Measurements from ENCODE around the gene SLC16A1. TPM values are rescaled to one million over a fixed set of nuclear protein-coding genes. Genes with fewer than 3 reads are reported as not detected.

SLC16A1 gene
- total and polyA plus RNA-seq, 2 experiments from 2014 or later, result 97.5 to 178 TPM

DNA sequence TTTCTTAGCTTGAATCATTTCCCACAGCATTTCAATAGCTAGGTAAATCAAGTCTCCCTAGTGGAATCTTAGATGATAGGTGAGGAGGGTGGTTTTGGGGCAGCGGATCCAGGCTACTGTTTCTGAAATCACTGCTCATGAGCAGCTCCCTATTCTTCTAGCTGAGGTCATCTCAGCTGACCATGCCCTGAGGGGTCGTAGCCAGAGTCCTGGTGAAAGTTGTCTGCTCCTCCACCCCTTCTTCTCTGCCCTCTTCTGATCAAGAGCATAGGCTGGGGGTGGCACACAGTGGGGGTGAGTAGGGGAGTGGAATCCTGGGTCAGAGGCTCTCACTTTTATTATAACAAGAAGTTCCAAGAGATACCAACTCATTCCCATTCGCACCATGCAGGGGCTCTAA is 76.2 kb downstream of the SLC16A1 start:
- Histone ChIP-seq H3K4me1 (ENCODE audit: insufficient read depth) (peaks cover 17% of the 10 kb centered on the region), H3K9me2 (ENCODE audit: insufficient read depth) (no peaks in the 10 kb centered on the region), H3K4me3 (no peak overlapping the region), H3K4me2 (ENCODE audit: unreplicated experiment) (no peak overlapping the region), H4K20me1 (ENCODE audit: insufficient read depth) (no peaks in the 10 kb centered on the region), H3K79me2 (ENCODE audit: insufficient read depth) (no peaks in the 10 kb centered on the region), H3K27me3 (replicated peaks; ENCODE audit: insufficient read depth) (no peaks in the 10 kb centered on the region), H3F3A (ENCODE audit: insufficient read depth) (peaks cover 13% of the 10 kb centered on the region; the same call in 1 of the 2 replicates), H3K9me3 (ENCODE audit: low read depth) (no peaks in the 10 kb centered on the region), H2AFZ (no peak overlapping the region), H3K9ac (no peak overlapping the region), H3K36me3 (ENCODE audit: low read depth) (no peaks in the 10 kb centered on the region), H3K27ac (no peak overlapping the region)
- DNase-seq, result no peak
- no peak for TF ChIP-seq EZH2 (IDR thresholded peaks at IDR 0.05; ENCODE audit: insufficient read depth, poor library complexity, severe bottlenecking)
- TF ChIP-seq EZH2phosphoT487 (IDR thresholded peaks at IDR 0.05; ENCODE audit: insufficient read depth, low read depth), result no peak
- 81 to 91% methylated on average over 3 of the region's 3 CpGs for WGBS, 2 experiments (ENCODE audit: low coverage in 1 of 2, low lambda C conversion rate in 2 of 2, missing lambda C conversion rate in 2 of 2)
- in situ Hi-C loops (cut with MboI), result loop anchor here (10.0 kb wide), 1 partner anchor 165 kb away; no protein-coding TSS in a partner anchor

DNA sequence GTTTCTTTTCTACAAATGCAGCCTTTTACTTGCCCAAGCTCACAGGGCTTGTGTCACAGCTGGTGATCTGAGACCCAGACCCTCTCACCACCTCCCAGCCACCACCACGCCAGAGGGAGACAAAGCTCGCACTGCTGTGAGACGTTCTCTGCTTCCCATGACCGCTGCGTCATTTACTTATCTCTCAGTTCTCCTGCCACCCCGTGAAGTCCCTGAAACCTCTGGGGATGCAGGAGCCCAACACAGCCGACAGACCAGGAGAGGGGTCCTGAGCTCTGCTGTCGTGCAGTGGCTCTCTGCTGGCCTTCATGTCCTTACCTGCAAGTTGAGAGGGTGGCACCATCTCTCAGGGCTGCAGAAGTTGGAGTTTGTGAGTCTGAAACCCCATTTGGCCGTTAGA is 77.7 kb downstream of the SLC16A1 start:
- peaks cover 17% of the 10 kb centered on the region for H3K4me1 ChIP-seq (ENCODE audit: insufficient read depth)
- in situ Hi-C loops (cut with MboI), result no loop called here

GRCh38 chr1:112877750-112878149 is 78.2 kb downstream of the SLC16A1 start:
- no peak overlapping the region for H3K27ac ChIP-seq
- H3K4me1 ChIP-seq (ENCODE audit: insufficient read depth), result peaks cover 16% of the 10 kb centered on the region
- DNase-seq, result peak; percentile 11
- no peak overlapping the region for H3K4me3 ChIP-seq
- H3K4me2 ChIP-seq (ENCODE audit: unreplicated experiment), result no peak overlapping the region
- no peak overlapping the region for H2AFZ ChIP-seq
- in situ Hi-C loops (cut with MboI), result no loop called here
- H3K9me2 ChIP-seq (ENCODE audit: insufficient read depth), result no peaks in the 10 kb centered on the region
- H3F3A ChIP-seq (ENCODE audit: insufficient read depth), result peaks cover 19% of the 10 kb centered on the region; the same call in 1 of the 2 replicates
- no peaks in the 10 kb centered on the region for H3K79me2 ChIP-seq (ENCODE audit: insufficient read depth)
- 25 to 33% methylated on average over 2 of the region's 2 CpGs for WGBS, 2 experiments (ENCODE audit: low coverage in 1 of 2, low lambda C conversion rate in 2 of 2, missing lambda C conversion rate in 2 of 2)
- H4K20me1 ChIP-seq (ENCODE audit: insufficient read depth), result no peaks in the 10 kb centered on the region
- TF ChIP-seq EZH2phosphoT487 (IDR thresholded peaks at IDR 0.05; ENCODE audit: insufficient read depth, low read depth) (no peak), EZH2 (IDR thresholded peaks at IDR 0.05; ENCODE audit: insufficient read depth, poor library complexity, severe bottlenecking) (no peak)
- no peaks in the 10 kb centered on the region for H3K27me3 ChIP-seq (replicated peaks; ENCODE audit: insufficient read depth)
- H3K36me3 ChIP-seq (ENCODE audit: low read depth), result no peaks in the 10 kb centered on the region
- H3K9me3 ChIP-seq (ENCODE audit: low read depth), result no peaks in the 10 kb centered on the region
- no peak overlapping the region for H3K9ac ChIP-seq

More for the DNA sequence above, 77.7 kb downstream of the SLC16A1 start:
- Histone ChIP-seq H3K27me3 (replicated peaks; ENCODE audit: insufficient read depth) (no peaks in the 10 kb centered on the region), H4K20me1 (ENCODE audit: insufficient read depth) (no peaks in the 10 kb centered on the region), H3K36me3 (ENCODE audit: low read depth) (no peaks in the 10 kb centered on the region), H2AFZ (no peak overlapping the region), H3K79me2 (ENCODE audit: insufficient read depth) (no peaks in the 10 kb centered on the region), H3K9me3 (ENCODE audit: low read depth) (no peaks in the 10 kb centered on the region), H3K9ac (no peak overlapping the region), H3K9me2 (ENCODE audit: insufficient read depth) (no peaks in the 10 kb centered on the region), H3K27ac (no peak overlapping the region), H3K4me3 (no peak overlapping the region), H3K4me2 (ENCODE audit: unreplicated experiment) (no peak overlapping the region), H3F3A (ENCODE audit: insufficient read depth) (peaks cover 13% of the 10 kb centered on the region; the same call in 1 of the 2 replicates)
- TF ChIP-seq EZH2 (IDR thresholded peaks at IDR 0.05; ENCODE audit: insufficient read depth, poor library complexity, severe bottlenecking), result no peak
- TF ChIP-seq EZH2phosphoT487 (IDR thresholded peaks at IDR 0.05; ENCODE audit: insufficient read depth, low read depth), result no peak
- WGBS, 2 experiments (ENCODE audit: low coverage in 1 of 2, low lambda C conversion rate in 2 of 2, missing lambda C conversion rate in 2 of 2), result 71 to 77% methylated on average over 9 of the region's 9 CpGs
- DNase-seq, result no peak

GRCh38 chr1:112876315-112876714 is 79.7 kb downstream of the SLC16A1 start:
- H3F3A ChIP-seq (ENCODE audit: insufficient read depth), result peaks cover 13% of the 10 kb centered on the region; the same call in 1 of the 2 replicates
- H3K9me2 ChIP-seq (ENCODE audit: insufficient read depth), result no peaks in the 10 kb centered on the region
- no peaks in the 10 kb centered on the region for H3K9me3 ChIP-seq (ENCODE audit: low read depth)
- WGBS, 2 experiments (ENCODE audit: low coverage in 1 of 2, low lambda C conversion rate in 2 of 2, missing lambda C conversion rate in 2 of 2), result 52 to 60% methylated on average over 2 of the region's 2 CpGs
- no peak overlapping the region for H3K27ac ChIP-seq
- H4K20me1 ChIP-seq (ENCODE audit: insufficient read depth), result no peaks in the 10 kb centered on the region
- H3K9ac ChIP-seq, result no peak overlapping the region
- no peak for DNase-seq
- no peak overlapping the region for H3K4me3 ChIP-seq
- in situ Hi-C loops (cut with MboI), result no loop called here
- no peaks in the 10 kb centered on the region for H3K27me3 ChIP-seq (replicated peaks; ENCODE audit: insufficient read depth)
- TF ChIP-seq EZH2 (IDR thresholded peaks at IDR 0.05; ENCODE audit: insufficient read depth, poor library complexity, severe bottlenecking) (no peak), EZH2phosphoT487 (IDR thresholded peaks at IDR 0.05; ENCODE audit: insufficient read depth, low read depth) (no peak)
- H2AFZ ChIP-seq, result no peak overlapping the region
- peaks cover 3% of the 10 kb centered on the region for H3K4me1 ChIP-seq (ENCODE audit: insufficient read depth)
- H3K4me2 ChIP-seq (ENCODE audit: unreplicated experiment), result no peak overlapping the region
- H3K79me2 ChIP-seq (ENCODE audit: insufficient read depth), result no peaks in the 10 kb centered on the region
- no peaks in the 10 kb centered on the region for H3K36me3 ChIP-seq (ENCODE audit: low read depth)

Data from GM23248 (cell line).